HG03457 (cell line): Measurements from ENCODE around the gene CCDC6.
"Not testable (repeated sequence)": the region's sequence is repeated elsewhere in the genome, so short reads cannot be mapped to it uniquely, and the experiment has no call there.

Experiments
- ATAC-seq: cut with Tn5 transposase; IDR thresholded peaks from one replicate; pipeline ENCODE4 v1.9.1; 2021; ENCODE audit warnings: moderate number of reproducible peaks; ENCODE audit not compliant: unreplicated experiment

CCDC6 gene

GRCh38 chr10:59881640-59882039, 24.7 kb downstream of the CCDC6 start:
- no peak for ATAC-seq

GRCh38 chr10:59880971-59881510, 25.3 kb downstream of the CCDC6 start:
- peak; percentile 73 for ATAC-seq

- no peak for ATAC-seq
These were observed 26.2 kb downstream of the CCDC6 start for GRCh38 chr10:59880019-59880717.

- ATAC-seq: peak; percentile 31
These were observed 26.9 kb downstream of the CCDC6 start for GRCh38 chr10:59879363-59879913.

GRCh38 chr10:59878915-59879314, 27.4 kb downstream of the CCDC6 start:
- ATAC-seq: no peak

GRCh38 chr10:59878289-59878688, 28.1 kb downstream of the CCDC6 start:
- ATAC-seq: no peak

GRCh38 chr10:59877191-59877671, 29.1 kb downstream of the CCDC6 start:
- no peak for ATAC-seq

- no peak for ATAC-seq
These were observed 29.7 kb downstream of the CCDC6 start for GRCh38 chr10:59876695-59877094.

- not testable (repeated sequence) for ATAC-seq
These were observed 30.1 kb downstream of the CCDC6 start for GRCh38 chr10:59876208-59876607.

- ATAC-seq: no peak
These were observed 32.5 kb downstream of the CCDC6 start for GRCh38 chr10:59873896-59874295.

GRCh38 chr10:59872892-59873463, 33.4 kb downstream of the CCDC6 start:
- ATAC-seq: no peak

GRCh38 chr10:59870152-59870551, 36.2 kb downstream of the CCDC6 start:
- no peak for ATAC-seq

- no peak for ATAC-seq
These were observed 36.8 kb downstream of the CCDC6 start for GRCh38 chr10:59869594-59869940.

- no peak for ATAC-seq
These were observed 37.4 kb downstream of the CCDC6 start for GRCh38 chr10:59868696-59869593.

GRCh38 chr10:59867590-59867989, 38.8 kb downstream of the CCDC6 start:
- ATAC-seq: no peak

GRCh38 chr10:59865101-59865500, 41.3 kb downstream of the CCDC6 start:
- ATAC-seq: peak; percentile 59

- ATAC-seq: no peak
These were observed 42.0 kb downstream of the CCDC6 start for GRCh38 chr10:59864141-59864962.

- ATAC-seq: no peak
These were observed 46.8 kb downstream of the CCDC6 start for GRCh38 chr10:59859570-59859969.

GRCh38 chr10:59857921-59858320, 48.4 kb downstream of the CCDC6 start:
- no peak for ATAC-seq

- no peak for ATAC-seq
These were observed 49.3 kb downstream of the CCDC6 start for GRCh38 chr10:59857049-59857448.
